GM19238 (cell line): ENCODE measurements around the gene SYNGR1.
"Not testable (repeated sequence)": the region's sequence is repeated elsewhere in the genome, so short reads cannot be mapped to it uniquely, and the experiment has no call there.

ENCODE experiments used
- DNase-seq: peaks from one replicate; pipeline ENCODE4 v3.0.0; 2011; ENCODE audit warnings: low spot score; ENCODE audit not compliant: insufficient read length

SYNGR1 gene

GRCh38 chr22:39350757-39351688 is 1.2 kb downstream of the SYNGR1 start:
- DNase-seq, result no peak

- DNase-seq, result no peak
These were observed 2.0 kb downstream of the SYNGR1 start for GRCh38 chr22:39351689-39352214.

GRCh38 chr22:39352306-39352891 is 2.6 kb downstream of the SYNGR1 start:
- DNase-seq, result no peak

- no peak for DNase-seq
These were observed 3.6 kb downstream of the SYNGR1 start for GRCh38 chr22:39353346-39353745.

- no peak for DNase-seq
These were observed 5.3 kb downstream of the SYNGR1 start for GRCh38 chr22:39355080-39355479.

- DNase-seq, result not testable (repeated sequence)
These were observed 6.0 kb downstream of the SYNGR1 start for GRCh38 chr22:39355805-39356204.

- DNase-seq, result no peak
These were observed 6.7 kb downstream of the SYNGR1 start for GRCh38 chr22:39356464-39356863.

- DNase-seq, result not testable (repeated sequence)
These were observed 7.6 kb downstream of the SYNGR1 start for GRCh38 chr22:39357110-39358108.

GRCh38 chr22:39358197-39358596 is 8.4 kb downstream of the SYNGR1 start:
- not testable (repeated sequence) for DNase-seq

- DNase-seq, result no peak
These were observed 9.9 kb downstream of the SYNGR1 start for GRCh38 chr22:39359659-39360195.

GRCh38 chr22:39360242-39360641 is 10.5 kb downstream of the SYNGR1 start:
- DNase-seq, result no peak

- DNase-seq, result no peak
These were observed 11.1 kb downstream of the SYNGR1 start for GRCh38 chr22:39360674-39361413.

GRCh38 chr22:39361496-39361895 is 11.7 kb downstream of the SYNGR1 start:
- no peak for DNase-seq

- no peak for DNase-seq
These were observed 12.5 kb downstream of the SYNGR1 start for GRCh38 chr22:39362271-39362670.

GRCh38 chr22:39362932-39363331 is 13.1 kb downstream of the SYNGR1 start:
- no peak for DNase-seq

GRCh38 chr22:39363751-39364515 is 14.1 kb downstream of the SYNGR1 start:
- DNase-seq, result no peak

- no peak for DNase-seq
These were observed 15.1 kb downstream of the SYNGR1 start for GRCh38 chr22:39364714-39365491.

GRCh38 chr22:39365492-39365780 is 15.6 kb downstream of the SYNGR1 start:
- DNase-seq, result no peak

- DNase-seq, result no peak
These were observed 17.2 kb downstream of the SYNGR1 start for GRCh38 chr22:39367035-39367434.
